C4-2B (cell line): ENCODE results near the gene TMEM61.

ENCODE experiments used
- ZFX ChIP-seq: fragments of 450-650 bp; IDR thresholded peaks from 2 replicates; pipeline ENCODE4 v1.6.1; 2017
- TF ChIP-seq, protein P1 (sequence below): fragments of 450-650 bp; conservative IDR thresholded peaks from 2 replicates; pipeline ENCODE4 v1.5.1; 2017; ENCODE audit warnings: mild to moderate bottlenecking

DNA sequence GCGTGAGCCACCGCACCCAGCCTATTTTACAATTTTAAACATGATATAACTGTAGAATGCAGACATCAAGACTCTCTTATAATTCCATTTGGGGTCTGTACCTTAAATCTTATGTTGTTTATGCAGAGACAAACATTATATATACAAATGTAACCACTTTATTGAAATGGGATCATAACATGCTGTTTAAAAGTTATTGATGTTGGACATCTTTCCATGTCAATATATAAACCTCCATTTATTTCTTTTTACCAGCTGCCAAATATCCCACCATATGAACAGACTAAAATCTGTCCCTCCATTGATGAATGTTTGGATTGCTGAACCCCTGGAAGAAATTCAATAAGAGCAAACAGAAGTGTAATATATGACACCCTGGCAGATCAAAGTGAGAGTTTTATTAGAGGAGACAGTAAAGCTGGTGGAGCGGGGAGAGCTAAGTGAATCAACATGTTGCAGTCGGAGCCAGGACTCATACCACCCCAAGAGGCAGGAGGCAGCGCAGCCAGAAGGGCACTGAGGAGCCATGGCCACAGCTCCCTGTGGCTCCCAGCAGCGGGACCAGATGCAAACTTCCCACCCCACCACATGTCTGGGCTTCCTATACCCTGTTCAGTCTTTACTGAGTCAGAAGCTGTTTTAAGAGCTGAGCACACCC, 54.2 kb downstream of the TMEM61 start:
- TF ChIP-seq, protein P1, sequence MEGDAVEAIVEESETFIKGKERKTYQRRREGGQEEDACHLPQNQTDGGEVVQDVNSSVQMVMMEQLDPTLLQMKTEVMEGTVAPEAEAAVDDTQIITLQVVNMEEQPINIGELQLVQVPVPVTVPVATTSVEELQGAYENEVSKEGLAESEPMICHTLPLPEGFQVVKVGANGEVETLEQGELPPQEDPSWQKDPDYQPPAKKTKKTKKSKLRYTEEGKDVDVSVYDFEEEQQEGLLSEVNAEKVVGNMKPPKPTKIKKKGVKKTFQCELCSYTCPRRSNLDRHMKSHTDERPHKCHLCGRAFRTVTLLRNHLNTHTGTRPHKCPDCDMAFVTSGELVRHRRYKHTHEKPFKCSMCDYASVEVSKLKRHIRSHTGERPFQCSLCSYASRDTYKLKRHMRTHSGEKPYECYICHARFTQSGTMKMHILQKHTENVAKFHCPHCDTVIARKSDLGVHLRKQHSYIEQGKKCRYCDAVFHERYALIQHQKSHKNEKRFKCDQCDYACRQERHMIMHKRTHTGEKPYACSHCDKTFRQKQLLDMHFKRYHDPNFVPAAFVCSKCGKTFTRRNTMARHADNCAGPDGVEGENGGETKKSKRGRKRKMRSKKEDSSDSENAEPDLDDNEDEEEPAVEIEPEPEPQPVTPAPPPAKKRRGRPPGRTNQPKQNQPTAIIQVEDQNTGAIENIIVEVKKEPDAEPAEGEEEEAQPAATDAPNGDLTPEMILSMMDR = no peak
- no peak for TF ChIP-seq ZFX
